ENCODE results near the gene IQCC.

Gene IQCC

DNA sequence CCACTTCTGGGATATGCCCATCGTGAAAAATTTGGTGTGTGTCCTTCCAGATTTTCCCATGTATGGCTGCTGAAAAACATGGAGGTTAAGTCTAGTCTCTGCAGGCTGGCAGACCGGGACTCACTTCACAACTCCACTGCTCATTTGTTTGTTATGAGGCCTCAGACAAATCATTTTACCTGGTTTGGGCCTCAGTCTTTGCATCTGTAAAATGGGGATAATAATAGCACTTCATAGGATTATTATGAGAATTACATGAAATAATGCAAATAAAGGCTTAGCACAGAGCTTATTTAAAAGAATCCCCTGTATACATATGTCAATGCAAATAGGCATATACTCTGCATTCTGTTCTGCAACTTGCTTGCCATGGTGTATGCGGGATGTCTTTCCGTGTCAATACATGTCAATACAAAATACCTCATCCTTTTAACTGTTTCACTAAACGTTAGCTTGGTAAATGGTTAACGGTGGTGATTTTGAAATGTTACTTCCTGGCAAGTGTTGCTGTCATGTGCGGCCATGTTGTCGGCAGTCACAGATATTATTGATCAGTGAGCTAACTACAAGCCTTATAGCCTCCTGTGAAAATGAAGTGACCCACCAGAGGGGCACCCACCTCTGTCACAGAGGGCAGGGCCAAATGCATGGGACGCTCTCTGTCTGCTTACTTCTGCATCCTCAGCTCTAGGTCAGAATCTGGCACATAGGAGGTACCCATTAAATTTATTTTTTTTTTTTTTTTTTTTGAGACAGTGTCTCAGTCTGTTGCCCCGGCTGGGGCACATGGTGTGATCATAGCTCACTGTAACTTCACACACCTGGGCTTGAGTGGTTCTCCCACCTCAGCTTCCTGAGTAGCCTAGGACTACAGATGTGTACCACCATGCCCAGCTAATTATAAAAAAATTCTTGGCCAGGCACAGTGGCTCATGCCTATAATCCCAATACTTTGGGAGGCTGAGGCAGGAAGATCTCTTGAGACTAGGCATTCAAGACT, 49.9 kb downstream of the IQCC start:
- TF ChIP-seq, protein P1, sequence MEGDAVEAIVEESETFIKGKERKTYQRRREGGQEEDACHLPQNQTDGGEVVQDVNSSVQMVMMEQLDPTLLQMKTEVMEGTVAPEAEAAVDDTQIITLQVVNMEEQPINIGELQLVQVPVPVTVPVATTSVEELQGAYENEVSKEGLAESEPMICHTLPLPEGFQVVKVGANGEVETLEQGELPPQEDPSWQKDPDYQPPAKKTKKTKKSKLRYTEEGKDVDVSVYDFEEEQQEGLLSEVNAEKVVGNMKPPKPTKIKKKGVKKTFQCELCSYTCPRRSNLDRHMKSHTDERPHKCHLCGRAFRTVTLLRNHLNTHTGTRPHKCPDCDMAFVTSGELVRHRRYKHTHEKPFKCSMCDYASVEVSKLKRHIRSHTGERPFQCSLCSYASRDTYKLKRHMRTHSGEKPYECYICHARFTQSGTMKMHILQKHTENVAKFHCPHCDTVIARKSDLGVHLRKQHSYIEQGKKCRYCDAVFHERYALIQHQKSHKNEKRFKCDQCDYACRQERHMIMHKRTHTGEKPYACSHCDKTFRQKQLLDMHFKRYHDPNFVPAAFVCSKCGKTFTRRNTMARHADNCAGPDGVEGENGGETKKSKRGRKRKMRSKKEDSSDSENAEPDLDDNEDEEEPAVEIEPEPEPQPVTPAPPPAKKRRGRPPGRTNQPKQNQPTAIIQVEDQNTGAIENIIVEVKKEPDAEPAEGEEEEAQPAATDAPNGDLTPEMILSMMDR (IDR thresholded peaks at IDR 0.05; ENCODE audit: extremely low read depth, insufficient read depth, missing control alignments), result no peak
- in situ Hi-C loops (cut with MboI; ENCODE audit: low pct_unique_long_range_greater_than_20kb, low sequenced_read_pairs, unreplicated experiment), result no loop called here
- DNase-seq (ENCODE audit: low spot score), result no peak

DNA sequence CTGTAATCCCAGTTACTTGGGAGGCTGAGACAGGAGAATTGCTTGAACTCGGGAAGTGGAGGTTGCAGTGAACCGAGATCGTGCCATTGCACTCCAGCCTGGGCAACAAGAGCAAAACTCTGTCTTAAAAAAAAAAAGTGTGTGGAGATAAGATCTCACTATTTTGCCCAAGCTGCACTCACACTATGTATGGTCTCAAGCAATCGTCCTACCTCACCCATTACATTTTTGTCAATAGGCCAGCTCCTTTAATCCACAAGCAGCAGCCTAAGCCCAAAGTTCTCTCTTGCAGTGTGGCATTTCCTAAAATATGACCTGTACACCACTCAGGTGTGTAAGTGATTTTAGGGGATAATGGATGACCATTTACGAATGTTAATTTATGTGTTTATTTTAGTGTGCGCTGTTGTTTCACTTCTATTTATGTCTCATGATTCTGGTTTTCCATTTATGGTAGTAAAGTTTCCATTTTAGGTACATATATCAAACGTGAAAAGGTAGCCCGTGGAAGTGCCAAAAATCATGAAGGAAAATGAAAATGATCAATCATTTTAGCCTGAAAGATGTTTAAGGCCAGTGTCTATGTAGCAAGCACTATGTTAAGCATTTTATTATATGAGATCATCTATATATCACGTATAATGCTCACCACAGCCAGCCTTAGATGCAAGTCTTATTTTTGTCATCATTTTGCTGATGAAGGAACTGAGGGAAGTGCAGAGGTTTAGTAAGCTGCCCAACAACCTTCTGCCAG, 51.2 kb downstream of the IQCC start:
- TF ChIP-seq, protein P1 (IDR thresholded peaks at IDR 0.05; ENCODE audit: extremely low read depth, insufficient read depth, missing control alignments), result no peak
- DNase-seq (ENCODE audit: low spot score), result no peak
- in situ Hi-C loops (cut with MboI; ENCODE audit: low pct_unique_long_range_greater_than_20kb, low sequenced_read_pairs, unreplicated experiment), result no loop called here

DNA sequence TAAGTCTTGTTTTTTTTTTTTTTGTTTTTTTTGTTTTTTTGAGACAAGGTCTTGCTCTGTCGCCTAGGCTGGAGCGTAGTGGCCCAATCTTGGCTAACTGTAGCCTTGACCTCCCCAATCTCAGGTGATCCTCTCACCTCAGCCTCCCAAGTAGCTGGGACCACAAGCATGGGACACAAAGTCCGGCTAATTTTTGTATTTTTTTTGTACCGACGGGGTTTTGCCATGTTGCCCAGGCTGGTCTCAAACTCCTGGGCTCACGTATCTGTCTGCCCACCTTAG, 51.7 kb downstream of the IQCC start:
- in situ Hi-C loops (cut with MboI; ENCODE audit: low pct_unique_long_range_greater_than_20kb, low sequenced_read_pairs, unreplicated experiment), result no loop called here
- TF ChIP-seq, protein P1 (IDR thresholded peaks at IDR 0.05; ENCODE audit: extremely low read depth, insufficient read depth, missing control alignments), result no peak
- no peak for DNase-seq (ENCODE audit: low spot score)

All from GM13977 (cell line).